GM12878 (cell line): ENCODE measurements around the gene ARHGAP26. TPM values are rescaled to one million over a fixed set of nuclear protein-coding genes. Genes with fewer than 3 reads are reported as not detected.

Experiments used
- ATAC-seq: fragments of 200-7000 bp; cut with Tn5 transposase; 3 replicates; pipeline ENCODE4 v1.9.1; 2020; ENCODE audit warnings: mild to moderate bottlenecking, moderate library complexity
- BruUV-seq: library from RNA; stranded (reverse); fragments of 400-500 nt; replicated peaks from 2 replicates; lab custom pipeline; 2021; lab: Mats Ljungman, UMichigan
- CTCF ChIA-PET: fragments of 300-600 bp; sonication (Branson Sonifier 250); formaldehyde crosslinking; extraction: SDS; loops from one replicate; lab custom pipeline; 2021; ENCODE audit warnings: inconsistent platforms; lab: Yijun Ruan, JAX
- POLR2A ChIA-PET: fragments of 350-600 bp; formaldehyde crosslinking; extraction: SDS; loops from one replicate; lab custom pipeline; 2021; ENCODE audit warnings: inconsistent platforms; lab: Charles Lee
- RAD21 ChIA-PET: fragments of 300-600 bp; sonication (Branson Sonifier 250); formaldehyde crosslinking; loops from one replicate; lab custom pipeline; 2023; ENCODE audit warnings: antibody characterized with exemption; ENCODE audit not compliant: unreplicated experiment; lab: Charles Lee
- SMC1A ChIA-PET: fragments of 300-600 bp; sonication (Branson Sonifier 250); formaldehyde crosslinking; loops from one replicate; lab custom pipeline; 2023; ENCODE audit not compliant: unreplicated experiment, uncharacterized antibody; lab: Charles Lee
- DNase-seq: peaks from one replicate; pipeline ENCODE4 v3.0.0-alpha.2; 2011; ENCODE audit warnings: low read depth, low spot score
- FAIRE-seq: peaks from 3 replicates; lab custom pipeline; 2011; peaks lifted over from hg19 to GRCh38; lab: Jason Lieb, UNC
- H2AFZ ChIP-seq: 2 replicates; pipeline ENCODE4 v1.6.0; 2011; ENCODE audit warnings: low read depth, low read length, control low read depth; ENCODE audit not compliant: control insufficient read depth
- H3K27ac ChIP-seq: 2 replicates; pipeline ENCODE4 v1.5.1; 2011; ENCODE audit warnings: control low read depth; ENCODE audit not compliant: control insufficient read depth, insufficient read depth
- H3K27me3 ChIP-seq, 2 experiments: replicated peaks in 1 of 2; 2 replicates each; pipeline versions ENCODE4 v1.6.0 to v1.6.1; 2011; ENCODE audit warnings: low read length in 1 of 2; ENCODE audit not compliant: control insufficient read depth in 2 of 2, insufficient read depth in 2 of 2
- H3K36me3 ChIP-seq, 2 experiments: 2 replicates each; pipeline ENCODE4 v1.5.1; 2011; ENCODE audit warnings: low read length in 1 of 2; ENCODE audit not compliant: control insufficient read depth in 2 of 2, insufficient read depth in 2 of 2
- H3K4me1 ChIP-seq: 2 replicates; pipeline ENCODE4 v1.6.1; 2011; ENCODE audit warnings: mild to moderate bottlenecking, low read length, moderate library complexity, mixed read lengths; ENCODE audit not compliant: control insufficient read depth, insufficient read depth
- H3K4me2 ChIP-seq: 2 replicates; pipeline ENCODE4 v1.6.0; 2011; ENCODE audit warnings: control low read depth; ENCODE audit not compliant: control insufficient read depth, insufficient read depth
- H3K4me3 ChIP-seq: fragments of 200-600 bp; sonication (generic); 2 replicates; pipeline ENCODE4 v1.5.1; 2016
- H3K79me2 ChIP-seq: 2 replicates; pipeline ENCODE4 v1.6.0; 2011; ENCODE audit warnings: low read length; ENCODE audit not compliant: control insufficient read depth, insufficient read depth
- H3K9ac ChIP-seq: 2 replicates; pipeline ENCODE4 v1.8.0; 2011; ENCODE audit warnings: low read length, control low read depth, mixed read lengths; ENCODE audit not compliant: control insufficient read depth, insufficient read depth
- H3K9me3 ChIP-seq: replicated peaks from 3 replicates; pipeline ENCODE4 v1.5.1; 2011; ENCODE audit warnings: mild to moderate bottlenecking, low read length; ENCODE audit not compliant: control insufficient read depth, insufficient read depth
- H4K20me1 ChIP-seq: 2 replicates; pipeline ENCODE4 v1.6.0; 2011; ENCODE audit not compliant: control insufficient read depth, insufficient read depth
- ATF2 ChIP-seq: IDR thresholded peaks from 2 replicates; pipeline ENCODE4 v1.6.1; 2012; ENCODE audit warnings: low read length, inconsistent platforms
- CREM ChIP-seq: IDR thresholded peaks from 2 replicates; pipeline ENCODE4 v1.6.1; 2014; ENCODE audit warnings: antibody characterized with exemption, low read depth
- DPF2 ChIP-seq: fragments of 450-650 bp; IDR thresholded peaks from 2 replicates; pipeline ENCODE4 v1.6.1; 2017; ENCODE audit warnings: mild to moderate bottlenecking
- FOS ChIP-seq: IDR thresholded peaks from 3 replicates; pipeline ENCODE4 v1.6.1; 2011; ENCODE audit warnings: borderline replicate concordance; ENCODE audit not compliant: insufficient read length; ENCODE audit errors: extremely low read depth
- FOXM1 ChIP-seq: IDR thresholded peaks from 2 replicates; pipeline ENCODE4 v1.6.1; 2012; ENCODE audit warnings: low read depth, mild to moderate bottlenecking, inconsistent platforms, low read length, moderate library complexity
- HSF1 ChIP-seq: fragments of 150-350 bp; IDR thresholded peaks from 2 replicates; pipeline ENCODE4 v1.6.1; 2014; ENCODE audit warnings: mild to moderate bottlenecking, low read depth, low read length
- KDM1A ChIP-seq: fragments of 200-600 bp; sonication (generic); IDR thresholded peaks from 2 replicates; pipeline ENCODE4 v1.6.1; 2016; ENCODE audit warnings: borderline replicate concordance
- LARP7 ChIP-seq: fragments of 450-650 bp; IDR thresholded peaks from 2 replicates; pipeline ENCODE4 v1.6.1; 2017; ENCODE audit warnings: mild to moderate bottlenecking
- NFXL1 ChIP-seq: fragments of 450-650 bp; IDR thresholded peaks from 2 replicates; pipeline ENCODE4 v1.6.1; 2017; ENCODE audit warnings: antibody characterized with exemption, mild to moderate bottlenecking, borderline replicate concordance
- NFYA ChIP-seq: IDR thresholded peaks from 2 replicates; pipeline ENCODE4 v1.6.1; 2011; ENCODE audit warnings: low read depth, mild to moderate bottlenecking, low read length, improper control_type of control experiment, borderline replicate concordance
- NKRF ChIP-seq: fragments of 450-650 bp; conservative IDR thresholded peaks from 2 replicates; pipeline ENCODE4 v1.6.1; 2017; ENCODE audit warnings: mild to moderate bottlenecking, moderate library complexity
- PBX3 ChIP-seq: IDR thresholded peaks from 2 replicates; pipeline ENCODE4 v1.6.1; 2011; ENCODE audit warnings: mild to moderate bottlenecking, low read depth, low read length, moderate library complexity; ENCODE audit not compliant: insufficient replicate concordance
- PML ChIP-seq: IDR thresholded peaks from 2 replicates; pipeline ENCODE4 v1.6.1; 2012; ENCODE audit warnings: low read length, inconsistent platforms
- RCOR1 ChIP-seq: conservative IDR thresholded peaks from 2 replicates; pipeline ENCODE4 v1.6.1; 2012; ENCODE audit warnings: low read depth, low read length, improper control_type of control experiment
- RUNX3 ChIP-seq: IDR thresholded peaks from 2 replicates; pipeline ENCODE4 v1.6.1; 2012; ENCODE audit warnings: low read length, inconsistent platforms
- SP1 ChIP-seq: IDR thresholded peaks from one replicate; pipeline ENCODE4 v1.6.1; 2011; ENCODE audit warnings: low read depth, low read length
- WGBS: methylation state at CpG from one replicate; pipeline ENCODE4 v1.1.6; 2016; ENCODE audit warnings: low lambda C conversion rate; ENCODE audit not compliant: insufficient replicate concordance, insufficient coverage; ENCODE audit errors: missing lambda C conversion rate; 5-methylcytosine and 5-hydroxymethylcytosine counted together
- in situ Hi-C: fragments of 300-500 bp; cut with MboI; formaldehyde crosslinking; loops from 9 replicates; pipeline ENCODE4 v1.14.3; 2018; ENCODE audit warnings: mixed read lengths
- intact Hi-C: fragments of 100-400 bp; cut with micrococcal nuclease; formaldehyde crosslinking; loops from one replicate; pipeline ENCODE4 v1.14.2; 2022; ENCODE audit not compliant: unreplicated experiment
- polyA plus RNA-seq, 11 experiments: library from polyadenylated mRNA; depleted of rRNA in 4 of 11; unstranded in 6 of 11; stranded (reverse) in 5 of 11; fragments of >200 nt; fragmentation: Nextera tagmentation in 4 of 11; fragmentation: Illumina TruSeq in 1 of 11; extraction: Ambion mirVana in 4 of 11; extraction: Trizol in 1 of 11; gene quantifications; 1 replicate in 1 of 11; 2 replicates in 10 of 11; pipeline versions ENCODE4 v1.2.1 to v1.2.3, GENCODE V29; 2011 to 2016; ENCODE audit warnings: inconsistent platforms in 2 of 11, missing spikeins in 2 of 11, low read depth in 1 of 11
- total RNA-seq, 4 experiments: library from RNA; depleted of rRNA in 3 of 4; stranded (reverse); fragments of >200 nt in 3 of 4; fragmentation: Illumina TruSeq in 1 of 4; extraction: Trizol in 1 of 4; gene quantifications; 2 replicates each; pipeline versions ENCODE4 v1.2.1 to v1.2.3, GENCODE V29; 2013 to 2021

ARHGAP26 gene
- total and polyA plus RNA-seq, 10 of the 15 experiments (the other 5 are each of a cell fraction or from before 2014, with no cell fraction given): 9.4 to 41.5 (median 19.3) TPM

GRCh38 chr5:142792012-142792864 is 22.1 kb downstream of the ARHGAP26 start:
- no TSS peak for BruUV-seq
- H3K9ac ChIP-seq: no peak overlapping the region
- no peak for FAIRE-seq
- H4K20me1 ChIP-seq: no peaks in the 10 kb centered on the region
- no peaks in the 10 kb centered on the region for H3K36me3 ChIP-seq
- no peaks in the 10 kb centered on the region for H3K27me3 ChIP-seq
- no peak overlapping the region for H3K4me3 ChIP-seq
- ChIA-PET CTCF (interaction anchor here (0.8 kb wide), 1 partner anchor 47 kb away, joined by 5 read pairs; no protein-coding TSS in a partner anchor), POLR2A (no interaction called here), SMC1A (no interaction called here), RAD21 (no interaction called here)
- no peaks in the 10 kb centered on the region for H3K9me3 ChIP-seq
- no peak overlapping the region for H2AFZ ChIP-seq
- H3K4me2 ChIP-seq: no peak overlapping the region
- no peak for DNase-seq
- no peaks in the 10 kb centered on the region for H3K79me2 ChIP-seq
- ATAC-seq: no peak
- H3K4me1 ChIP-seq: peaks cover 5% of the 10 kb centered on the region
- in situ Hi-C loops: no loop called here
- intact Hi-C loops: no loop called here
- 40% methylated on average over 7 of the region's 7 CpGs for WGBS
- no peak overlapping the region for H3K27ac ChIP-seq
- TF ChIP-seq HSF1 (no peak), CREM (no peak), SP1 (no peak), LARP7 (no peak), NFYA (no peak), NKRF (no peak), PML (no peak), PBX3 (no peak), KDM1A (no peak), FOXM1 (no peak), RUNX3 (no peak), ATF2 (no peak), RCOR1 (no peak), FOS (no peak), NFXL1 (no peak), DPF2 (no peak)
